CD4-positive, alpha-beta T cell treated with Interleukin-4 for 4 hours (primary cell): ENCODE results near the gene JAKMIP3.

Experiments used
- DNase-seq: peaks from one replicate; pipeline ENCODE4 v3.0.0-alpha.2; 2020

Gene JAKMIP3

GRCh38 chr10:132065491-132066105 is at the start of gene JAKMIP3:
Gene JAKMIP3, plus strand, starts transcription at chr10:132065946. Its CDS starts 38,863 bp downstream, at chr10:132104809.
- no peak for DNase-seq

- no peak for DNase-seq
These were observed 49.2 kb upstream of the JAKMIP3 start for GRCh38 chr10:132016514-132016913.

GRCh38 chr10:132018446-132018845 is 47.3 kb upstream of the JAKMIP3 start:
- no peak for DNase-seq

GRCh38 chr10:132019366-132019765 is 46.4 kb upstream of the JAKMIP3 start:
- no peak for DNase-seq

GRCh38 chr10:132020456-132020855 is 45.3 kb upstream of the JAKMIP3 start:
- no peak for DNase-seq

GRCh38 chr10:132021046-132021445 is 44.7 kb upstream of the JAKMIP3 start:
- DNase-seq: no peak

- no peak for DNase-seq
These were observed 44.1 kb upstream of the JAKMIP3 start for GRCh38 chr10:132021504-132022143.

GRCh38 chr10:132022241-132022640 is 43.5 kb upstream of the JAKMIP3 start:
- DNase-seq: no peak

- peak; percentile 67 for DNase-seq
These were observed 42.5 kb upstream of the JAKMIP3 start for GRCh38 chr10:132023092-132023811.

GRCh38 chr10:132027423-132027983 is 38.2 kb upstream of the JAKMIP3 start:
- no peak for DNase-seq

GRCh38 chr10:132028706-132029105 is 37.0 kb upstream of the JAKMIP3 start:
- DNase-seq: no peak

GRCh38 chr10:132030898-132031463 is 34.8 kb upstream of the JAKMIP3 start:
- no peak for DNase-seq

- no peak for DNase-seq
These were observed 32.1 kb upstream of the JAKMIP3 start for GRCh38 chr10:132033632-132034031.

- DNase-seq: no peak
These were observed 30.3 kb upstream of the JAKMIP3 start for GRCh38 chr10:132035476-132035875.

- DNase-seq: no peak
These were observed 29.4 kb upstream of the JAKMIP3 start for GRCh38 chr10:132036153-132036886.

- no peak for DNase-seq
These were observed 28.7 kb upstream of the JAKMIP3 start for GRCh38 chr10:132036887-132037675.

GRCh38 chr10:132037676-132037975 is 28.1 kb upstream of the JAKMIP3 start:
- DNase-seq: no peak

- no peak for DNase-seq
These were observed 26.4 kb upstream of the JAKMIP3 start for GRCh38 chr10:132039371-132039770.

GRCh38 chr10:132040046-132040445 is 25.7 kb upstream of the JAKMIP3 start:
- DNase-seq: no peak

GRCh38 chr10:132041340-132041739 is 24.4 kb upstream of the JAKMIP3 start:
- no peak for DNase-seq

GRCh38 chr10:132043861-132044695 is 21.7 kb upstream of the JAKMIP3 start:
- DNase-seq: no peak
